Spinal cord (tissue), 10 donors: ENCODE measurements around the gene GNAI3. TPM values are rescaled to one million over a fixed set of nuclear protein-coding genes. Genes with fewer than 3 reads are reported as not detected.
A peak's percentile ranks its signal among the peaks of the same experiment; 100 is the strongest.

Source experiments
- DNase-seq, 6 donors: peaks; one replicate each; pipeline versions ENCODE4 v3.0.0 to v3.0.0-alpha.2; 2013 to 2015; ENCODE audit warnings: low spot score in 6 of 6, low read depth in 4 of 6
- H3K27ac ChIP-seq: one replicate; pipeline ENCODE4 v1.5.1; 2013; ENCODE audit warnings: low read depth, low read length, control low read depth
- H3K27me3 ChIP-seq: one replicate; pipeline ENCODE4 v1.6.1; 2013; ENCODE audit warnings: low read length; ENCODE audit not compliant: control insufficient read depth, insufficient read depth
- H3K36me3 ChIP-seq: one replicate; pipeline ENCODE4 v1.6.1; 2013; ENCODE audit warnings: low read length; ENCODE audit not compliant: control insufficient read depth, insufficient read depth
- H3K4me1 ChIP-seq: one replicate; pipeline ENCODE4 v1.6.1; 2013; ENCODE audit warnings: low read length; ENCODE audit not compliant: control insufficient read depth, insufficient read depth
- H3K4me3 ChIP-seq: one replicate; pipeline ENCODE4 v1.5.1; 2013; ENCODE audit warnings: low read depth, low read length, control low read depth
- H3K9me3 ChIP-seq: one replicate; pipeline ENCODE4 v1.6.1; 2013; ENCODE audit warnings: low read length; ENCODE audit not compliant: control insufficient read depth, insufficient read depth
- WGBS: methylation state at CpG from one replicate; pipeline ENCODE4 v1.1.5; 2013; ENCODE audit warnings: missing lambda C conversion rate; ENCODE audit not compliant: insufficient coverage; 5-methylcytosine and 5-hydroxymethylcytosine counted together
- polyA plus RNA-seq, 2 donors: library from polyadenylated mRNA; unstranded; fragments of 120-200 nt; gene quantifications; one replicate each; pipeline ENCODE4 v1.2.1, GENCODE V29; 2013; ENCODE audit not compliant: insufficient read length in 2 of 2
- total RNA-seq, 2 donors: library from RNA; depleted of rRNA in 1 of 2; stranded (reverse); fragments of 120-200 nt in 1 of 2; fragments of >200 nt in 1 of 2; gene quantifications; one replicate each; pipeline versions ENCODE4 v1.2.3 to v1.2.4, GENCODE V29; 2013 to 2014
- donor health status: healthy.

Gene GNAI3
- total and polyA plus RNA-seq, 4 donors: 8.4 to 13.0 (median 10.0) TPM

DNA sequence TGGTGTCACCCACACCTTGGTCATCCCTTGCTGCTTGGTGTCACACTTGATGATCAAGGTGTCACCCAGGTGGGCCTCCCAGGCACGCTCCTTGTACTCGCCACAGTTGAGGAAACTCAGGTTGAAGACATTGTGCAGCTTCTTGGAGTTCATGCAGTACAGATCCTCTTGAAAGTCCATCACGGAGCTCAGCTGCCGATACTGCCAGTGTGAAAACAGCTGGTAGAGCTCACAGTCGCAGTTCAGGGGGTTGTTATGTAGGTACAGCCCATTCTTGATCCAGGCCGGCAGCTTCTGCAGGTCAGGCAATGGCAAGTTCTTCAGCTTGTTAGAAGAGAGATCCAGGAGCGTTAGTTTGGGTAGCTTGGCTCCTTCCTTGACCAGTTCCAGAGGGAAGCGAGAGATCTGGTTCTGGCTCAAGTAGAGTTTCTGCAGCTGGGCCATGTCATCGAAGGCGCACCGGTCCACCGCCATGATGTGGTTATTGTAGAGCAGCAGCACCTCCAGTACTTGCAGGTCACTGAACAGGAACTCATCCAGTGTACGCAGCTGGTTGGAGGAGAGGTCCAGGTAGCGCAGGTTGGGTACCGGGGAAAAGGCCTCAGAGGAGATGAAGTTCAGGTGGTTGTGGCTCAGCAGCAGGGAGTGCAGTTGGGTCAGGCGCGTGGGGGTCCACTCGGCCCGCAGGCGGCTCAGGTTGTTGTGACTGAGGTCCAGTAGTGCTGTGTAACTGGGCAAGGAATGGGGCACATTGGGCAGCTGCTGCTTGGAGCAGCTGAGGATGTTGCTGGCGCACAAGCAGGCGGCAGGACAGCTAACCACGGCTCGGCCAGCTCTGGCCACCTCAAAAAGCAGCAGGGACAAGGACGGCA lies 40.2 kb upstream of the GNAI3 start:
- 86% methylated on average over 25 of the region's 25 CpGs for WGBS
- no peak for DNase-seq
- H3K36me3 ChIP-seq: peaks cover 20% of the 10 kb centered on the region
- H3K9me3 ChIP-seq: no peaks in the 10 kb centered on the region
- H3K4me3 ChIP-seq: no peak overlapping the region
- peaks cover 20% of the 10 kb centered on the region for H3K4me1 ChIP-seq
- H3K27ac ChIP-seq: no peak overlapping the region
- peaks cover 2% of the 10 kb centered on the region for H3K27me3 ChIP-seq

- 50% methylated on average over 5 of the region's 7 CpGs for WGBS
- Histone ChIP-seq H3K4me3 (peak overlapping the region; percentile 43), H3K36me3 (peaks cover 20% of the 10 kb centered on the region), H3K9me3 (no peaks in the 10 kb centered on the region), H3K4me1 (peaks cover 20% of the 10 kb centered on the region), H3K27me3 (peaks cover 2% of the 10 kb centered on the region), H3K27ac (no peak overlapping the region)
- no peak for DNase-seq
Observed at GRCh38 chr1:109508873-109509175, 39.6 kb upstream of the GNAI3 start.

DNA sequence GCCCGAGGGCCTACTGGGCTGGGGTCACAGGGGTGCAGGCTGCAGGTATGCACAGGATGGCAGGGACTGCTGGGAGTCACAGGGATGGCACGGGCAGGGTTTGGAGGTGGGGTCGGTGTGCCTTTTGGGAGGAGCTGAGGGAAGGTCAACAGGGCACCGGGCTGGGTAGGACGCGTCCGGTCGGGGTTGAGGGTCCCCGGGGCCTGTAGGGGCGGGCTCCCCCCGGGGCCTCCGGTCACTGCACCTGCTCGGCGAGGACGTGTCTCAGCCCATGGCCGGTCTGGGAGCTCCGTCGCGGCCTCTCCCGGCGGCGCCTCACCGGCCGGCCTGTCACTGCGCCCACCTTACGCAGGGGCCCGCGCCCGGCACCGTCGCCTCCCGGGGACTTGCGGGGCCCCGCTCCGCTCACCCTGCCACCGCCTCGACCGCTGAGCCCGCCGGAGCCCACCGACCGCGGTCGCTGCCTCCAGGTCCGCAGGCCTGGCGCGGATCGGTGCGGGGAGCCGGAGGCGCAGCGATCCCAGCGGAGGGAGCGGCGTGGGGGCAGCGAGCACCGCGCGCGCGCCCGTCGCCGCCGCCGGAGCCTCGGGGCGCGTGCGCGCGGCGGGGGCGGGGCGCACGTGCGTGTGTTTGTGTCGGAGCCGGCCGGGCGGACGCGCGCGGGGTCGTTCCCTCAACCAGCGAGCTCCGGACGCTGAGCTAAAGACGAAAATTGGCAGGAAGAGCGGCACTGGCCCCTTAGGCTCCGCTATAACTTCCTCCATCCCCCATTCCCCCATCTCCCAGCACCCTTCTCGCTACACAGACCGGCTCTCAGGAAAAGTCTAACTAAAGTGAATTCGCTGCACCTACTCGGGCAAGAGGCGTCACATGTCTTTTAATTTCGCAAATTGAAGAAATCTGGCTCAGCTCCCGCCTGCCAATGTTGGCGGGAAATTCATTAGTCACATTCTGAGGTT lies 39.0 kb upstream of the GNAI3 start, which contains the start of gene AMIGO1:
Gene AMIGO1, minus strand, starts transcription at position 552 of the 959 bp plus-strand sequence. CDS start 815 bp downstream, outside the sequence.
- WGBS: under 1% methylated on average over 98 of the region's 100 CpGs
- Histone ChIP-seq H3K27ac (no peak within 1 kb of the TSS), H3K27me3 (peaks cover 2% of the 10 kb centered on the region), H3K36me3 (peaks cover 20% of the 10 kb centered on the region), H3K9me3 (no peaks in the 10 kb centered on the region), H3K4me3 (peak within 1 kb of the TSS; percentile 78), H3K4me1 (peaks cover 20% of the 10 kb centered on the region)
- DNase-seq: peak in 4 of 6 donors; percentile 50 to 91 (median 76)

GRCh38 chr1:109513110-109513710 lies 35.2 kb upstream of the GNAI3 start:
- Histone ChIP-seq H3K36me3 (peaks cover 5% of the 10 kb centered on the region), H3K4me3 (no peak overlapping the region), H3K27ac (no peak overlapping the region), H3K27me3 (peaks cover 2% of the 10 kb centered on the region), H3K4me1 (peaks cover 16% of the 10 kb centered on the region), H3K9me3 (no peaks in the 10 kb centered on the region)
- no peak for DNase-seq
- WGBS: no CpG with 5 or more reads among the region's 2 CpGs

- Histone ChIP-seq H3K4me3 (no peak overlapping the region), H3K9me3 (no peaks in the 10 kb centered on the region), H3K4me1 (peaks cover 7% of the 10 kb centered on the region), H3K27me3 (peaks cover 2% of the 10 kb centered on the region), H3K27ac (no peak overlapping the region), H3K36me3 (no peaks in the 10 kb centered on the region)
- DNase-seq: no peak
- WGBS: 79% methylated on average over 2 of the region's 3 CpGs
Observed at GRCh38 chr1:109514846-109515245, 33.6 kb upstream of the GNAI3 start.

DNA sequence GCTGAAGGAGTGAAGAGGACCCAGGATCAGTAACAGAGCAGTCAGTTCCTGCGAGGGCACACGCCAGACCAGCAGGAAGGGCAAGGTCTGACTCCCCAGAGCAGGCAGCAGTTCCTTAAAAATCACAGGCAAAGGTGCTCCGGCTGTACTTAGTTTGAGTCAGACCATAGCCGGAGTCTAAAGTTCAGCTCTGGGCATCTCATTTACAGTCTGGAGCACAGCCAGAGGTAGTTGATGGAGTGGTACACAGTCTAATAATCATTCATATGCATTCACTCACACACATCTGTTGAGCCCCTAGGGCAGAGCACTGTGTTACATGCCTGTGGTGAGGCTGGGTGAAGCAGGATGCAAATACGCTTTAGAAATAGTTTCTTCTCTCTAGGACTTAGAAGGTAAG lies 31.5 kb upstream of the GNAI3 start:
- H3K9me3 ChIP-seq: no peaks in the 10 kb centered on the region
- H3K4me3 ChIP-seq: no peak overlapping the region
- 83% methylated on average over 3 of the region's 5 CpGs for WGBS
- H3K27ac ChIP-seq: no peak overlapping the region
- H3K27me3 ChIP-seq: peaks cover 6% of the 10 kb centered on the region
- no peaks in the 10 kb centered on the region for H3K36me3 ChIP-seq
- no peak for DNase-seq
- H3K4me1 ChIP-seq: peaks cover 9% of the 10 kb centered on the region

DNA sequence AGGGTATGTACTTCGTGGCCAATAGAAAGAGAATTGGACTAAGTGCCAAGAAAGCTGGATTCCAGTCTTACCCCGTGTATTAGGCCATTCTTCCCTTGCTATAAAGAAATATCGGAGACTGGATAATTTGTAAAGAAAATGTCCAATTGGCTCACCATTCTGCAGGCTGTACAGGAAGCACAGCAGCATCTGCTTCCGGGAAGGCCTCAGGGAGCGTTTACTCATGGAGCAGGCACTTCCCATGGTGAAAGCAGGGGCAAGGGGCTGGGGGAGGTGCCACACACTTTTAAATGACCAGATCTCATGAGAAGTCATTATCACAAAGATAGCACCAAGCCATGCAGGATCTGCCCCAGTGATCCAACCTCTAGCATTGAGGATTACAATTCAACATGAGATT lies 31.1 kb upstream of the GNAI3 start:
- Histone ChIP-seq H3K9me3 (no peaks in the 10 kb centered on the region), H3K4me1 (peaks cover 9% of the 10 kb centered on the region), H3K27me3 (peaks cover 6% of the 10 kb centered on the region), H3K36me3 (no peaks in the 10 kb centered on the region), H3K4me3 (no peak overlapping the region), H3K27ac (no peak overlapping the region)
- DNase-seq: no peak
- 86% methylated on average over 4 of the region's 5 CpGs for WGBS

DNA sequence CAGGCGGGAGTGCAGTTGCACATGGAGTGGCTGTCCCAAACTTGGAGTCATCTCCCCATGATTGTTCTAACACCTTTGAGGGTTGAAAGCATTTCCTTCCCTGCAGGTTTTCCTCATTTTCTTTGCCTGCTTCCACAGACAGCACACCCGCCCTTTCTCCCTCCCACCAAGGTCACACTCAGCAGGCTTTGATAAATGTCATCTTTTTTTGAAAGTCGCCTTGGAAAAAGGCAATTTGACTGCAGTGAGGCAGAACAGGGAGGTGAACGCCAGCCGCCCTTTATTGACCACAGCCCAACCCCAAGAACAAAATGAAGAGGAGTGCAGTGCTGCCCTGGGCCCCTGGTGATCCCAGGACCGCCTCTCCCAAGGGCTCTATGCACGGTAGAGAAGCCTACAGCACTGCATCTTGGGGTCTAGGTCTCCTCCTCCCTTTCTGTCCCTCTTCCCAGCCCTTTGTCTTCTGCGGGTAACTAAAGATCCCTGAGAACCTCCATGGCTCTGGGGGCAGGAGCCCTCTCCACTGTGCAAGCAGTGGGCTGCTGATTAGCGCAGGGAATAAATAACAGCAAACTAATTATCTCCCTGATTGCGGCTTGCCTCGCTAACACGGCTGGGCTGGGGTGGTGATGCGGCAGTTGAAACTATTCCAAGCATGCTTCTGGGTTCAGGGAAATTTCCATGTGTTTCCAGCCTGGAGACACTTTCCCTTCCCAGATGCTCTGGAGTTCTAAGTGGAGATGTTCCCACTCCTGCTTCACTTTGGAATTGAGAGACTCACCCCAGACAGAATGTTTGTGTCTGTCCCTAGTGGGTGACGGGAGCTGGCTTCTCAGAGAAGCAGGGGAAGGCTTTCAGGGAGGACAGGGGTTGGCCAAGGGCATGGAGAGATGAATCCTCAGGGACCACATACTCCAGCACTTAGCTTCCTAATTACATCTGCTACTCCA lies 27.1 kb upstream of the GNAI3 start:
- H3K9me3 ChIP-seq: no peaks in the 10 kb centered on the region
- peaks cover 9% of the 10 kb centered on the region for H3K4me1 ChIP-seq
- WGBS: 31% methylated on average over 6 of the region's 14 CpGs
- peak in 1 of 6 donors; percentile 66 for DNase-seq
- no peak overlapping the region for H3K27ac ChIP-seq
- H3K4me3 ChIP-seq: no peak overlapping the region
- no peaks in the 10 kb centered on the region for H3K36me3 ChIP-seq
- peaks cover 8% of the 10 kb centered on the region for H3K27me3 ChIP-seq
